K562 (cell line): ENCODE measurements around the gene ACACB.

Experiments
- CEBPZ ChIP-seq: fragments of 150-350 bp; IDR thresholded peaks from 2 replicates; pipeline ENCODE4 v1.6.1; 2014; ENCODE audit warnings: low read depth, mild to moderate bottlenecking, low read length, borderline replicate concordance
- CTCF ChIP-seq, 3 experiments: IDR thresholded peaks in 2 of 3; conservative IDR thresholded peaks in 1 of 3; 2 replicates each; pipeline ENCODE4 v1.5.1; 2011 to 2012; ENCODE audit warnings: low read length in 3 of 3, mild to moderate bottlenecking in 3 of 3, control low read depth in 2 of 3, improper control_type of control experiment in 1 of 3, inconsistent platforms in 1 of 3, low read depth in 1 of 3, mixed read lengths in 1 of 3, moderate library complexity in 1 of 3; ENCODE audit not compliant: insufficient read depth in 2 of 3
- E2F6 ChIP-seq, 2 experiments: IDR thresholded peaks; 2 replicates each; pipeline ENCODE4 v1.6.1; 2011; ENCODE audit warnings: borderline replicate concordance in 1 of 2, control low read depth in 1 of 2, low read depth in 1 of 2, low read length in 1 of 2, mild to moderate bottlenecking in 1 of 2, mixed read lengths in 1 of 2, moderate library complexity in 1 of 2; ENCODE audit not compliant: insufficient read depth in 1 of 2, insufficient read length in 1 of 2, poor library complexity in 1 of 2, severe bottlenecking in 1 of 2; ENCODE audit errors: extremely low read depth in 1 of 2
- NR2C2 ChIP-seq, 2 experiments: fragments of 200-800 bp in 1 of 2; sonication (Bioruptor generic) in 1 of 2; sonication (generic) in 1 of 2; formaldehyde crosslinking in 1 of 2; IDR thresholded peaks; 2 replicates each; pipeline versions ENCODE4 v1.6.1 to v1.8.0; 2016 to 2022; ENCODE audit warnings: mild to moderate bottlenecking in 1 of 2, missing compliant biosample characterization in 1 of 2, missing genetic modification characterization in 1 of 2, missing genetic modification reagents in 1 of 2
- NR2F6 ChIP-seq: fragments of 450-650 bp; formaldehyde crosslinking; IDR thresholded peaks from 2 replicates; pipeline ENCODE4 v1.4.0; 2020; ENCODE audit warnings: mild to moderate bottlenecking
- PCBP2 ChIP-seq: fragments of 200-400 bp; formaldehyde crosslinking; IDR thresholded peaks from 2 replicates; pipeline ENCODE4 v1.6.1; 2018; ENCODE audit warnings: low read length, low read depth, mild to moderate bottlenecking, moderate library complexity; ENCODE audit not compliant: poor library complexity, severe bottlenecking
- RNF2 ChIP-seq: sonication (generic); IDR thresholded peaks from 2 replicates; pipeline ENCODE4 v1.6.1; 2016
- ZNF311 ChIP-seq: fragments of 250-450 bp; sonication (Bioruptor Pico); IDR thresholded peaks from 2 replicates; pipeline ENCODE4 v1.4.0; 2020; ENCODE audit warnings: mild to moderate bottlenecking, moderate library complexity

GRCh38 chr12:109085590-109085989, 30.8 kb upstream of the ACACB start:
- TF ChIP-seq CEBPZ (no peak), CTCF (IDR thresholded peaks at IDR 0.05 in 2 of 3, conservative IDR thresholded peaks at IDR 0.05 in 1 of 3; ENCODE audit: insufficient read depth in 2 of 3, low read depth in 1 of 3, low read length in 3 of 3) (no peak), NR2C2 (CRISPR knock-in tag; IDR thresholded peaks at IDR 0.05) (no peak), NR2C2 (tag; IDR thresholded peaks at IDR 0.05) (no peak), ZNF311 (no peak), RNF2 (no peak), PCBP2 (no peak), E2F6 (IDR thresholded peaks at IDR 0.05; ENCODE audit: borderline replicate concordance in 1 of 2, extremely low read depth in 1 of 2, insufficient read depth in 1 of 2, insufficient read length in 1 of 2, low read depth in 1 of 2, low read length in 1 of 2, poor library complexity in 1 of 2, severe bottlenecking in 1 of 2) (no peak), NR2F6 (CRISPR knock-in tag) (no peak)
